ENCODE data around the gene SOX14.

Gene SOX14

DNA sequence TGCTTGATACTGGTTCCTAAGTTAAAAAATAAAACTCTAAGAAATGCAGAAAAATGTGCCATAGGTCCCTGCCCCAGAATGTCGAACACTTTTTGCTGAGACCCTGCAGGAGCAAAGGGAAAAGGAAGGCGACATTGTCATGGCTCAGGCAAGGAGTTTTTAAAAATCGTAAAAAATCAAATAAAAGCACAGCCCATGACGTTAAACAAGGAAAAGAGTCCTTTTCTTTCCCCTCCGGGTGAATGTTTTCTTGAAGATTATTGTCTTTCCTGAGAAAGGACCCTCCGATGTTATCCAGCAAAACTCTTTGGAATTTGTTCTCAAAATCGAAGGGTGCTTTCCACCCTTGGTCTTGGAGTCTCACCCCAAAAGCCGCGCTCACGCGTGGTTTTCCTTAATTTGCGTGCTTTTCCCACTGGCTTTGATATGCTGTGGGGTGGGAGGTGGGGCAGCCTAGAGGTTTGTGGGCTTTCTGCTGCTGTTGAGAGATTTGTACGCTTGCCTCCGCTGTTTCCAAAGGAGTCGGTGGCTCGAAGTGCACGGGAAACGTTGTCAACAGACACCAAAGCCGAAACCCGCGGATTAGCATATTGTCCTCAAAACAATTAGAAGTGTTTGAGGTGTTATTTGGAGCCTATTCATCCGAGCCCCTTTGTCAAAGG, 2.9 kb downstream of the SOX14 start:
- peaks cover 100% of the 10 kb centered on the region for H3K27me3 ChIP-seq
- no peaks in the 10 kb centered on the region for H3K36me3 ChIP-seq
- no peak overlapping the region for H3K4me3 ChIP-seq (ENCODE audit: low read depth in 1 of 2, low read length in 1 of 2)
- no peak overlapping the region for H3K27ac ChIP-seq
- no peaks in the 10 kb centered on the region for H3K9me3 ChIP-seq
- peaks cover 2 to 4% of the 10 kb centered on the region in 2 experiments for H3K4me1 ChIP-seq (ENCODE audit: control insufficient read depth in 1 of 2, insufficient read depth in 1 of 2, low read depth in 1 of 2, low read length in 1 of 2)
- TF ChIP-seq, protein P1, sequence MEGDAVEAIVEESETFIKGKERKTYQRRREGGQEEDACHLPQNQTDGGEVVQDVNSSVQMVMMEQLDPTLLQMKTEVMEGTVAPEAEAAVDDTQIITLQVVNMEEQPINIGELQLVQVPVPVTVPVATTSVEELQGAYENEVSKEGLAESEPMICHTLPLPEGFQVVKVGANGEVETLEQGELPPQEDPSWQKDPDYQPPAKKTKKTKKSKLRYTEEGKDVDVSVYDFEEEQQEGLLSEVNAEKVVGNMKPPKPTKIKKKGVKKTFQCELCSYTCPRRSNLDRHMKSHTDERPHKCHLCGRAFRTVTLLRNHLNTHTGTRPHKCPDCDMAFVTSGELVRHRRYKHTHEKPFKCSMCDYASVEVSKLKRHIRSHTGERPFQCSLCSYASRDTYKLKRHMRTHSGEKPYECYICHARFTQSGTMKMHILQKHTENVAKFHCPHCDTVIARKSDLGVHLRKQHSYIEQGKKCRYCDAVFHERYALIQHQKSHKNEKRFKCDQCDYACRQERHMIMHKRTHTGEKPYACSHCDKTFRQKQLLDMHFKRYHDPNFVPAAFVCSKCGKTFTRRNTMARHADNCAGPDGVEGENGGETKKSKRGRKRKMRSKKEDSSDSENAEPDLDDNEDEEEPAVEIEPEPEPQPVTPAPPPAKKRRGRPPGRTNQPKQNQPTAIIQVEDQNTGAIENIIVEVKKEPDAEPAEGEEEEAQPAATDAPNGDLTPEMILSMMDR (IDR thresholded peaks at IDR 0.05): no peak

DNA sequence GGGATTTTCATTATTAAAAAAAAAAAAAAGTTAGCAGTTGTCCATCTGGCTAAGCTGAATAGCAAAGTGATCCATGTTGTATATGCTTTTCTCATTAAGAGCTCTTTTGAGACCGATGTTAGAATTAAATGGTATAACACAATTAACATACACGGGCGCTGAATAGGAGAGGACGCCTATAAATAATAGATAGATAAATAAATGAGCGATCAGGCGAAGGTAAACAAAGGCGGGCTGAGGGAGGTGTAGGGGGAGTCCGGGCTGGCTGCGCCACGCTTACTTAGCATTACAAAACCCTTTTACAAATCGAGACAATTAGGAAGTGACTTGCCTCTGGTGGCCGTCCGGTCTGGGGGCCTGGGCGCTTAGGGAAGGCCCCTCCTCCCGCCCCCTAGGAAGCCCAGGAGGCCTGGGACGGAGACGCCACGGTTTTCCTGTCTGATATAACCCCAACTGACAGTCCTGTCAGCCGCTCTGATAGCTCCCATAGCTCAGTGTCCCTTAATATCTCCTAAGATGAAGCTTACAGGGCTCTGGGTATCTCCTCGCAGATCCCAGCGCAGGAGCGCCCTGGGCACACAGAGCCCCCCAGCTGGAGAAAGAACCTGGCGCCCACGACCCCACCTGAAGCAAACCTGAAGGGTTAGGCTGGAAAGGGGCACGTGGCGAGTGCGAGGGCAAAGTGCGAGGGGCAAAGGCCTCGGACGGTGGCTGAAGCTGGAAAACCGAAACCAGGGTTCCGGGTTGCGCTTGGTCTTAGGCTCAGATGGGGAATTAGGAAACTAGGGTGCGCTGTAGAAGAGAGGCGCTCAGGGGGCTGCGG, 3.6 kb downstream of the SOX14 start:
- Histone ChIP-seq H3K27ac (no peak overlapping the region), H3K27me3 (peaks cover 100% of the 10 kb centered on the region), H3K9me3 (no peaks in the 10 kb centered on the region), H3K36me3 (no peaks in the 10 kb centered on the region), H3K4me3 (ENCODE audit: low read depth in 1 of 2, low read length in 1 of 2) (peak overlapping the region; percentile 21 to 23), H3K4me1 (ENCODE audit: control insufficient read depth in 1 of 2, insufficient read depth in 1 of 2, low read depth in 1 of 2, low read length in 1 of 2) (peaks cover 2 to 4% of the 10 kb centered on the region in 2 experiments)
- TF ChIP-seq, protein P1 (IDR thresholded peaks at IDR 0.05): no peak

DNA sequence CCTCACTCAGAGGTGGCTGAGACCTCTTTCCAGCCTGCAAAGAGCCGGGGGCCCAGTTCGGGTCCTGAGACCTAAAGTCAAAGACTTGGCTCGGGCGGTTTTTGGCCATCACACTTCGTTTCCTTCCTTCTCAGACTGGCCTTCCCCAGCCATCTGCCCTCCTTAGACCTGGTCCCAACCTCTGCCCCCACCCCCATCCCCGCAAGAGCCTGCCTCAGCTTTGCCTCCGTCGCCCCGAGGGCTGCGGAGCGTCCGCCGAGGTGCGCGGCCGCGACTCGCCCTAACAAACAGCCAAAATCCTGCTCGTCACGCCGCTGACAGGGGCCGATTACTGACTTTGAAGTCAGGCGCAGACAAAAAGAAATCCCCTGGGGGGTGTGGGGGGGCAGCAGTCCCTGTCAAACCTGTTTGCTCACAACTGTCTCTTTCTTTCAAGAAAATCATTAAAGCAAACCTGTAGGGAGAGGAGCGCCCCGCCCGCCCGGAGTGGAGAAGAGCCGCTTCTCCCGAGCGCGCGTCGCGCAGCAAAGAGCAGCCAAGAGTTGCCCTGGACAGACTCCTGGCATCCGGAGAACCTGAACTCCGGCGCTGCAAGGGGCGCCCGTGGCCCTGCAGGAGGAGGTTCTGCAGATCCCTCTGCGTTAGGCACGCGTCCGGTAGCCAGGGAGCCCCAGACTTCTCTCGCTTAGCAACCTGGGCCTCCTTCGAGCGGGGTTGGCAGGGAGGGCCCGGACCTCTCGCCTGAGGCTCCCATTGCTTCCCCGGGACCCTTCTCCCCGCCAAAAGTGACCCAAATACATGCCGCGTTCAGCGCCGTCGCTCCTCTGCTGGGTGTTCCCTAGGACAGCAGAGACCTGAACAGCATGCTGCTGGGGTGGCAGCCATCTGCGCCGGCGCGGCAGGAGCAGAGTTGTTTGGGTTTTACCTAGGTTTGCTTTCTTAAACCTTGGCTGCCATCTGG, 4.5 kb downstream of the SOX14 start:
- Histone ChIP-seq H3K4me1 (ENCODE audit: control insufficient read depth in 1 of 2, insufficient read depth in 1 of 2, low read depth in 1 of 2, low read length in 1 of 2) (peaks cover 2 to 4% of the 10 kb centered on the region in 2 experiments), H3K9me3 (no peaks in the 10 kb centered on the region), H3K36me3 (no peaks in the 10 kb centered on the region), H3K27me3 (peaks cover 100% of the 10 kb centered on the region), H3K4me3 (ENCODE audit: low read depth in 1 of 2, low read length in 1 of 2) (peak overlapping the region; percentile 21 to 23), H3K27ac (no peak overlapping the region)
- TF ChIP-seq, protein P1 (IDR thresholded peaks at IDR 0.05): no peak

DNA sequence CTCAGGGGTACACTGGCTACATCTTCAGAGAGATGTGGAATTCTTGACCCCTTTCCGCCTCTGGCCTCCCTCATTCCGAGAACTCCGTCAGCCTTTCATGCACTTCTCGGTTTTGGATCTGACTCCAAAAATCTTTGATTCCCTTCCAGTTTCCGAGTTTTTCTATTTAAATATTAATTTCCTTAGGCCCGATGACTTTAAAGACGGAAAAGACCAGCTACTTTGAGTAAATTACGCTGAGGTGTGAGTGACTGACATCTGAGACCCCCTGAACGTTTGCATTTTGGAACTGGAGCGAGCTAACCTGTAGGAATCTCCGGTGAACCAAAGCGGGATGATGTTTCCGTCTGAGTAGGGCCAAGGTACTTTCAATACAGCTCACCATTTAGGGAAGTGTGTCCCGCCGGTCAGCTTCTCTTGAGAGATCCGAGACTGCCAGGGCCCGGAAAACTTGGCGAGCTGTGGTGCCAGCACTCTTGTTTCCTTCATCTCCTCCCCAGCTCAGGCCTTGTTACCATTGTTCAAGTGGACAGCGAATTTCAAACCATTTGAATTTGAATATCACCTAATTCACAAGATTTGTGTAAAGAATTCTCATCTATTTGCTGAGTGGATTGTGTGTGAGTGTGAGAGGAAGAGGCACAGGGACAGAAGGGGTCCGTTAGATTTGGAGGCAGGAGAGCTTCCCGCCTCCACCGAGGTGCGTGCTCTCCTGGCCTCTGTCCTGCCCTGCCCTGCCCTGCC, 5.4 kb downstream of the SOX14 start:
- peaks cover 0 to 4% of the 10 kb centered on the region in 2 experiments for H3K4me1 ChIP-seq (ENCODE audit: control insufficient read depth in 1 of 2, insufficient read depth in 1 of 2, low read depth in 1 of 2, low read length in 1 of 2)
- H3K4me3 ChIP-seq (ENCODE audit: low read depth in 1 of 2, low read length in 1 of 2): no peak overlapping the region
- TF ChIP-seq, protein P1 (IDR thresholded peaks at IDR 0.05): no peak
- H3K27me3 ChIP-seq: peaks cover 100% of the 10 kb centered on the region
- no peaks in the 10 kb centered on the region for H3K9me3 ChIP-seq
- no peak overlapping the region for H3K27ac ChIP-seq
- H3K36me3 ChIP-seq: no peaks in the 10 kb centered on the region
